ENCODE data around the gene PLEKHM3.
"Not testable (repeated sequence)": the region's sequence is repeated elsewhere in the genome, so short reads cannot be mapped to it uniquely, and the experiment has no call there.

PLEKHM3 gene

DNA sequence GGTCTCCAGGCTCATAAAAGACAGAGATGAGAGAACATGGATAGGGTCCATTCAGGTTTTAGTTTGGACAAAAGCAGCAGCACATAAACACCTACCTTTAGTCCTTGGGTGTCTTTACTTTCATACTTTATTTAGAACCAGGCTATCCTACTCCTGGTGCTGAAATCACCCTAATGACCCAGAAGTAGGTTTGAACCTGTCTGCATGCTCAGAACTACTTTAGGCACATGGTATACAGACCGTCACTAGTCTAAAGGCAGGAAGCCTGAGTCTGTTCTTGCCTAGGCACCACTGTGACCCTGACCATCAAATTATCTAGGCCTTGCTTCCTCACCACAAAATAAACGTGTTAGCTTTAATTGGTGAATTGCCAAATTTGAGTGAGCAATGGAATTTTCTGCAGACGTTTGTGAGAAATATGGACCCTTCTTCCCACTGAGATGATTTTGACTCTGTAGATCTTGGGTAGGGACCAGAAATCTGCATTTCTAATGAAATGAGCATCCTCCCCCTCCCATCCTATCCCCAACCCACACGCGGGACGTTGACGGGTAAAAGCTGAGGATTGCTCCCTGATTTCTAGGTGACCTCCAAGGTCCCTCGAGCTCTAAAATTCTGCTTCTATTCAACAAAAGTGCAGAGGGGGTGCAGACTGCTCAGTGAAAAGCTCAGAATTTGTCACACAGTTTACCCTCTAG is 75.1 kb downstream of the PLEKHM3 start:
- DNase-seq (ENCODE audit: low read depth, low spot score) = no peak

DNA sequence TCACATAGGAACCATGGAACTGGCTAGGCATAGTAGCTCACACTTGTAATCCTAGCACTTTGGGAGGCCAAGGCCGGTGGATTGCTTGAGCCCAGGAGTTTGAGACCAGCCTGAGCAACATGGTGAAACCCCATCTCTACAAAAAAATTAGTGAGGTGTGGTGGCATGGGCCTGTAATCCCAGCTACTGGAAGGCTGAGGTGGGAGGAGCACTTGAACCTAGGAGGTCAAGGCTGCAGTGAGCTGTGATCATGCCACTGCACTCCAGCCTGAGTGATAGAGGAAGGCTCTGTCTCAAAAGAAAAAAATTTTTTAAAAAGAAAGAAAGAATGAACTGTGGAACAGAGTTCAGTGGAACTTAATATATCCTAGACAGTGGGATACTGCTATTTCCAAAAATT is 76.1 kb downstream of the PLEKHM3 start:
- DNase-seq (ENCODE audit: low read depth, low spot score) = not testable (repeated sequence)

- DNase-seq (ENCODE audit: low read depth, low spot score) = no peak
Measured at GRCh38 chr2:207944979-207945600, 80.2 kb downstream of the PLEKHM3 start.

DNA sequence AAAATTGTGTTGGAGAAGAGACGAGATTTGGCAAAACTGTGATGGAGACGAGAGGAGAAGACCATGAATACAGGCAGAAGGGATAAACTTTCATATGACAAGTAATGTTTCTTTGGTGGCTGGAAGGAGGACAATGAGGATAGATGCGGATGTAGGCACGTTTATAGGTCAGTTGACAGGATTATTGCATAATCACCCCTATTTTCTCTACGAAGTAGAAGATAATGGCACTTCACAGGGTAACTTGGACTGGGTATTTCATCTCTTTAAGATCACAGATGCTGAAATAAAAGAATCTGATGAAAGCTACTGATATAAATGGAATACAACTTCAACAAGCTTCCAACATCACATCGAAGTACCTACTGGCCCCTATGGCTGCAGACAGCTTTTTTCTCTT is 81.0 kb downstream of the PLEKHM3 start:
- no peak for DNase-seq (ENCODE audit: low read depth, low spot score)

GRCh38 chr2:207939342-207940108 is 85.8 kb downstream of the PLEKHM3 start:
- no peak for DNase-seq (ENCODE audit: low read depth, low spot score)

DNA sequence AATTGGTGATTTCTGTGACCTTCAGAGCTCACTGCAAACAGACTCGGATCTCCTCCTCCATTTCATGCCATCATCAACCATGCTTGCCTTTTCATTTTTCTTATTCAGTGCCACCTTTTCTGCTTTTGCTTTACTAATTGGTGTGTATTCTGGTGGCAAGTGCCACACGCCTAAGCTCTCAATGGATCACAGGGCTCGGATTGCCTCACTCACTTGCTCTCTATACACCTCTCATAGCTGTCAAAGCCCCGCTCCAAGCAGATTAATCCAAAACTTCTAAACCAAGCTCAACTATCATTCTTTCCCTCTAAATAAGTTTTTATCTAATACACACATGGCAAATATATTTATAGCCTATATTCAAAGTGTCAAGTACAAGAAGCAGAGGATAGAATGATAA is 86.4 kb downstream of the PLEKHM3 start:
- no peak for DNase-seq (ENCODE audit: low read depth, low spot score)

DNA sequence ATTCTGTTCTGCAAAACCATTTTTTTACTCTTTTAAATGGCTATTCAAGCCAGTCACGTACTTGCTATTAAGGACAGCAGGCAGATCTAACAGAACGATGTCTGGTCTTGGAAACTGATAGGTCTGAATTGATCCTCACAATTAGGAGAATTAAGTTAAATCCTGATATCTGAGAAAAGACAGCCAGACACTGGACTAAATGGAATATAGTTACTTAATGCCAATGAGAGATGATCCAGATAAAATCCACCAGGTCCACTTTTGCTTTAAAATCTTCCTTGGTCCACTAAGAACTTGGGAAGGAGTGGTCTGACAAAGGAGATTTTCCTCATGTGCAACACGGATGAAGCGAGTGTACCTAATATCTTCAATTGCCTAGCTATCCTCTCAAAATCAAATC is 86.9 kb downstream of the PLEKHM3 start:
- DNase-seq (ENCODE audit: low read depth, low spot score) = no peak

DNA sequence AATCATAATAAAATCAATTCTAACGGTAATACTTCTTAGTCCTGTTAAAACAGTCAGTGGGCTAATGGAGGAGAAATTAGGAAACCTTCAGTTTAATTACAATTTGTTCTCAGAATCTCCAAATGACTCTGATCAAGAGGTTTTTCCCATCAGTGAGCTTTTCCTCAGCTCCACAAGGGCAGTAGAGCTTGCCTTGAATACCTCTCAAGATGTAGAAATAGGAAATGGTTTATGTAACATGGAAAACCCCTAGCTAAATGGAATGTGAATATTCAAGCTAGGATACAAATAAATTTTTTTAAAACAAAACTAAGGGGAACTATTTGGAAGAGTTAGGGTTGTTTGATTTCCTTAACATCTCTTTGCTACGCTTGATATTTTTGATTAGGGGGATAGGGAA is 87.5 kb downstream of the PLEKHM3 start:
- DNase-seq (ENCODE audit: low read depth, low spot score) = no peak

DNA sequence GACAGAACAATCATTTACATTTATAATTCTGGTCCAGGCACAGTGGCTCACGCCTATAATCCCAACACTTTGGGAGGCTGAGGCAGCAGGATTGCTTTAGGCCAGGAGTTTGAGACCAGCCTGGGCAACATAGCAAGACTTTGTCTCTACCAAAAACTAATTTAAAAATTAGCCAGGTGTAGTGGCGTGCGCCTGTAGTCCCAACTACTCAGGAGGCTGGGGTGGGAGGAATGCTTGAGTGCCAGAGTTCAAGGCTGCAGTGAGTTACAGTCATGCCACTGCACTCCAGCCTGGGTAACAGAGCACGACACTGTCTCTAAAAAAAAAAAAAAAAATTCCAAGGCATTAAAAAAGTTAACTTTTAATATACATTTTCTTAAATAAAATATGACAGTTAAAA is 88.1 kb downstream of the PLEKHM3 start:
- no peak for DNase-seq (ENCODE audit: low read depth, low spot score)

DNA sequence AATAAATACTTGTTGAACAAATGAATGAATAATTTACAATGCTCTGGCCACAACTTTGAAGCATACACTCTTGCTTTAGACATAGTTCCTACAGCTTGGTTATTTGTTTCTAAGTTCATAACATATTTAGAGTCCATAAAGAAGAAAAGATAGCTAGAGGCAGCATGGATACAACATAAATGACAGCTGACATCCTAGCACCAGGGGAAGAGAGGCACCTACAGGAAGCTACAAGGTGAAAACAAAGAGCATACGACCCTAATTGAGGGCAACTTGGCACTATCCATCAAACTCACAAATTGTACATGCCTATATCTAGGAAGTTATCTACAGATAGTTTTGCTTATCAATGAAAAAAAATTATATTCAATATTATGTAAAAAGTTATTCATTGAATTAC is 88.9 kb downstream of the PLEKHM3 start:
- DNase-seq (ENCODE audit: low read depth, low spot score) = no peak

- DNase-seq (ENCODE audit: low read depth, low spot score) = no peak
Measured at GRCh38 chr2:207935991-207936370, 89.3 kb downstream of the PLEKHM3 start.

- DNase-seq (ENCODE audit: low read depth, low spot score) = no peak
Measured at GRCh38 chr2:207935121-207935990, 90.0 kb downstream of the PLEKHM3 start.

DNA sequence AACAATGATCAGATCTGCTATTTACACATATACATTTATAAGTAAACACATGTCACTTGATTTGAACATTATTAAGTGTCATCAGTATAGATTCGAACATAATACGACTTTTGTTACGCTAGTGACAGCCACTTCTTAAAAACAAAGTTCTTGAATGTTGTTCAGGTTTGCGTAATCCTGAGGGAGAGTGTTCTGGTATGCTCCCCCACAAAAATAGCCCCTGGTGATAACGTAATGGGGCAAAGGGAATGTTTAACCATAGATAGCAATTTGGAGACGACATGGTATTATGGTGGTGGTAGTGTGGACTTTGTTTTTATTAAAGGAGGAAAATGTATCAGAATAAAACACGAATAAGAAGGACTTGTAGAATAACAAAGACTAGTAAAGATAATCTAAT is 90.6 kb downstream of the PLEKHM3 start:
- DNase-seq (ENCODE audit: low read depth, low spot score) = no peak

DNA sequence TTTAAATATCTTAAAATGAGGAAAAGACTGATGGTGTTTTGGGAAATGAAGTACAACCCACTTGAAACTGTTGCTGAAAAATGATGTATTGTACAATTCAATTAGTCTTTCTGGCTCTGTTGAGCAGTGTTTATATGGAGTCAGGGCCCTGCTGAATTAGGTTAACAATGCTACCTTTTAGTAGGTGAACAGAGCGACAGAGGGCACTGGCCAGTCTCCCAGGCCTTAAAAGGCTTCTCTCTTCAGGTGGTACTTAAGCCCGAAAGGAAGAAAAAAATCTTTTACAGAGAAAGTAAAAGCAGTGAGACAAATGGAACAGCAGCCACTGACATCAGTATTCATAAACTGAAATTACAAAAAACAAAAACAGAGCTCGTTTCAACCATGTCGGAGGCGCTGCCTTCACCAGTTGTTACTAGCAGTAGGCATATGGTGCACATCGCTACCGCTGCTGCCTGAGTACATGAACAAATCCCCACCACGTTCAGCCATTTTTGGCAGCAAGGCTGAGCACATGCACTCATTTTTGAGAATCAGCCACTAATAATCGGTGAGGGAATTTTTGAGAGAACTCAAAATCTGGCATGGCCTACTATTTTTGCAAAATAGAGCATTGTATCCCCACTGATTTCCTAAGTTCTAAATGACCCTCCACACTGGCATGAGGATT is 91.8 kb downstream of the PLEKHM3 start:
- DNase-seq (ENCODE audit: low read depth, low spot score) = no peak

GRCh38 chr2:207932106-207932505 is 93.2 kb downstream of the PLEKHM3 start:
- DNase-seq (ENCODE audit: low read depth, low spot score) = no peak

- no peak for DNase-seq (ENCODE audit: low read depth, low spot score)
Measured at GRCh38 chr2:207930747-207931146, 94.6 kb downstream of the PLEKHM3 start.

GRCh38 chr2:207929923-207930322 is 95.4 kb downstream of the PLEKHM3 start:
- DNase-seq (ENCODE audit: low read depth, low spot score) = no peak

DNA sequence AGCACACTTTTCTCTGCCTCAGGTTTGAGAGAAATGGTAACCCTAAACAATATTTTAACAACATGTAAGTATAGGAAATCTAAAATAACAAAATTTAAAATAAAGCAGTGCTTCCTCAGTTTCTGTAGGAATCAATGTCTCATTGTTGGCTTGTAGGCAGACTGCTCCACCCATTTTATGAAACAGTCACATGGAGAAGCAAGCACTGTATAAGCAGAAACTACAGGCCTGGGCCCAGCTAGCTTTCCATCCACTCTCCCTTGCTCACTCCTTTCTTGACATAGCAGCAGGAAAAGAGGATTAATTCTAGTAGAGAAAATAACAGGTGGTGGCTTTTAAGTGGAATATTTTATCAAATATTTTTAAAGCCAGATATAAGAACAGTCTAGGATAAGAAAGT is 97.2 kb downstream of the PLEKHM3 start:
- DNase-seq (ENCODE audit: low read depth, low spot score) = no peak

GRCh38 chr2:207926989-207927300 is 98.4 kb downstream of the PLEKHM3 start:
- DNase-seq (ENCODE audit: low read depth, low spot score) = no peak

DNA sequence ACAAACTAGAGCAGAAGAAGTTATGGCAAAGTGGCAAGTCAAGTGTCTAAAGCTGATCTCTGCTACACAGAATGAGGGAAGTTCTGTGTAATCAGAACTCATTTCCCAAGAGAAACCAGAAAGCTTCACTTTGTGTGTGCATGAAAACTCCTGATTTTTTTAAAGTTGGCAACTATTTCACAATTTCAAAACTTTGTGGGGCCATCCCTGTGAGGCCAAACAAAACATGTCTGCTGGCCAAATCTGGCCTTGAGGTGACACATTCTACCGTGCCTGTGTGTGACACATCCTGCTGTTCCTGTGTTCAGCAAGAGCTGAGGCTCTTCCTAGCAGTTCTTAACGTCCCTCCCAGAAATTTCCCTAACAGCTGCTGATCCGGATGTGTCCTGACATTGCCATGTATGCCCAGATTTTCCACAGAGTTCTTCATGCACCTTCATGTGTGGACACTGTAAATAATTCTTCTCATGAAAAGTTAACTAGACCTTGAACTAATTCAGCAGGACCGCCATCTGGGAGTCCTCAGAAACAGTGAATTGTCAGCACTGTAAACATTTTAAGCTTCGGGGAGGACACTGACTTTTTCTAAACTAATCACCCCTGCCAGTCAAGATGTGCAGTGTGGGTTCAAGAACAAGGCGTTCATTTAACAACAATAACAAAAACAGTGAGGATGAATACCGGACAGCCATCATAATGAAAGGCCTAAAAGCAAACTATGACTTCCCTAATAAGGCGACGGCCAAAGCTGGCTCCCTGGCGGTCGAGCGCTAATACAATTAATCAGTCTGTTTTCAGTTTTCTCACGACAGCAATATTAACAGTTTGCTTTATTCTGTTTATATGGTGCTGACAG is 99.0 kb downstream of the PLEKHM3 start:
- DNase-seq (ENCODE audit: low read depth, low spot score) = no peak

GRCh38 chr2:207925601-207926000 is 99.7 kb downstream of the PLEKHM3 start:
- no peak for DNase-seq (ENCODE audit: low read depth, low spot score)

Data from iPS DF 19.7 (cell line).